Kidney epithelial cell (primary cell): Measurements from ENCODE around the gene TTLL1. TPM values are rescaled to one million over a fixed set of nuclear protein-coding genes. Genes with fewer than 3 reads are reported as not detected.
A peak's percentile ranks its signal among the peaks of the same experiment; 100 is the strongest.

ENCODE experiments used
- DNase-seq: peaks from one replicate; pipeline ENCODE4 v3.0.0-alpha.2; 2010; ENCODE audit warnings: low read depth
- H3K27me3 ChIP-seq: 2 replicates; pipeline ENCODE4 v1.6.0; 2011; ENCODE audit warnings: low read length; ENCODE audit not compliant: control insufficient read depth, insufficient read depth
- H3K36me3 ChIP-seq: 2 replicates; pipeline ENCODE4 v1.5.1; 2011; ENCODE audit warnings: low read length; ENCODE audit not compliant: control insufficient read depth, insufficient read depth
- H3K4me3 ChIP-seq: 2 replicates; pipeline ENCODE4 v1.5.1; 2011; ENCODE audit warnings: low read depth, mild to moderate bottlenecking, control low read depth, low read length
- total RNA-seq: library from RNA; depleted of rRNA; stranded (reverse); fragments of >200 nt; gene quantifications from 2 replicates; pipeline ENCODE4 v1.2.3, GENCODE V29; 2015
- TF ChIP-seq, protein P1 (sequence below): IDR thresholded peaks from 2 replicates; pipeline ENCODE4 v1.5.1; 2011; ENCODE audit warnings: mild to moderate bottlenecking, moderate library complexity, low read length, control low read depth, inconsistent platforms; ENCODE audit not compliant: insufficient read depth, poor library complexity, severe bottlenecking

Gene TTLL1
- total RNA-seq, 1 donor from 2014 or later, result 14.8 TPM

DNA sequence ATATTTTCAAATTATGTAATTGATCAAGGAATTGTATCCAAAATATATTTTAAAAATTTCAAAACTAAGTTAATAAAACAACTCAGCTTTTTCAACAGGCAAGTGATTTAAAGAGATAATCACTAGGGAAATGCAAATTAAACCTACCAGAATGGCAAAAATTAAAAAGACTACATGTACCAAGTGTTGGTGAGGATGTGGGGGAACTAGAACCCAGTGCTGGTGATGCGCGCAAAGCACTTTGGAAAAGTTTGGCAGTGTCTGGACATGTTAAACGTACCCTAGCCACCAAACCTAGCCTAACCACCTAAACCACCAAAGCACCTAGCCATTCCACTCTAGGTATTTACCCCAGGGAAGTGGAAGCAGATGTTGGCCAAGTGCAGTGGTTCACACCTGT lies 97.1 kb downstream of the TTLL1 start:
- TF ChIP-seq, protein P1, sequence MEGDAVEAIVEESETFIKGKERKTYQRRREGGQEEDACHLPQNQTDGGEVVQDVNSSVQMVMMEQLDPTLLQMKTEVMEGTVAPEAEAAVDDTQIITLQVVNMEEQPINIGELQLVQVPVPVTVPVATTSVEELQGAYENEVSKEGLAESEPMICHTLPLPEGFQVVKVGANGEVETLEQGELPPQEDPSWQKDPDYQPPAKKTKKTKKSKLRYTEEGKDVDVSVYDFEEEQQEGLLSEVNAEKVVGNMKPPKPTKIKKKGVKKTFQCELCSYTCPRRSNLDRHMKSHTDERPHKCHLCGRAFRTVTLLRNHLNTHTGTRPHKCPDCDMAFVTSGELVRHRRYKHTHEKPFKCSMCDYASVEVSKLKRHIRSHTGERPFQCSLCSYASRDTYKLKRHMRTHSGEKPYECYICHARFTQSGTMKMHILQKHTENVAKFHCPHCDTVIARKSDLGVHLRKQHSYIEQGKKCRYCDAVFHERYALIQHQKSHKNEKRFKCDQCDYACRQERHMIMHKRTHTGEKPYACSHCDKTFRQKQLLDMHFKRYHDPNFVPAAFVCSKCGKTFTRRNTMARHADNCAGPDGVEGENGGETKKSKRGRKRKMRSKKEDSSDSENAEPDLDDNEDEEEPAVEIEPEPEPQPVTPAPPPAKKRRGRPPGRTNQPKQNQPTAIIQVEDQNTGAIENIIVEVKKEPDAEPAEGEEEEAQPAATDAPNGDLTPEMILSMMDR, result no peak
- H3K36me3 ChIP-seq, result no peaks in the 10 kb centered on the region
- no peaks in the 10 kb centered on the region for H3K27me3 ChIP-seq
- H3K4me3 ChIP-seq, result no peak overlapping the region
- no peak for DNase-seq

DNA sequence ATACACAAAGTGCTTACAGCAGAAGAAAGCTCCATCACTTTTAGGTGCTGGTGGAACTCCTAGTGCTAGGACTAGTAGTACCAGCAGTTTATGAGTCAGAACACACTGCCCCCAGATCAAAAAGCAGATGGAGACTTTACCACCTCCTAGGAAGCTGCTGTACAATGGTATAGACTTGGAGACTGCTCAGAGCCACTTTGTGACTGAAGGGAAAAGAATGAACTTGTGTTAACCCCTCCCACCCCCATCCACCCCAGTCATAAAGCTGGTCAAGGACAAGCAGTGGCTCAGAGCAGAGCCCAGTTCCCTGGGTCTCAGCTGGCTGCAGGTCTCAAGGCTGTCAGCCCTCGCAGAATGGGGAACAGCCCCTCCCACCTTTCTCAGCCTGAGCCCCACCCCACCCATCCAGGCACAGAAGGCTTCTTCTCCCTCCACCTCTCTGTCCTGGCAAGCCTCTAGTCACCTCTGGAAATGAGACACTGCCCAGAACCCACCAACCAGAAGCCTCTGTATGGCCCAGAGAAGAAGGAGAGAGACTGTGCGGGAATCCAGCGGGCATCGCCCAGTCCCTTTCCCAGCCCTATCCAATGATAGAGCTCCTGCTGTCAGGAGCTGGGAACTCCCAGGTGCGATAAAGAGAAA lies 98.1 kb downstream of the TTLL1 start:
- peak; percentile 77 for DNase-seq
- TF ChIP-seq, protein P1, result no peak
- no peaks in the 10 kb centered on the region for H3K27me3 ChIP-seq
- no peaks in the 10 kb centered on the region for H3K36me3 ChIP-seq
- no peak overlapping the region for H3K4me3 ChIP-seq

- Histone ChIP-seq H3K4me3 (no peak overlapping the region), H3K27me3 (no peaks in the 10 kb centered on the region), H3K36me3 (no peaks in the 10 kb centered on the region)
- TF ChIP-seq, protein P1, result peak; percentile 60
- peak; percentile 86 for DNase-seq
Observed at GRCh38 chr22:42990131-42990838, 98.9 kb downstream of the TTLL1 start.

Other genes with a start within 250 kb of the TTLL1 start
- 58.7 and 62.0 TPM in 2 replicates for gene ARFGAP3, start 232.1 kb downstream of the TTLL1 start, total RNA-seq
- gene PACSIN2, start 74.2 kb downstream of the TTLL1 start, total RNA-seq, result 62.9 and 72.2 TPM in 2 replicates
- 28.5 and 31.3 TPM in 2 replicates for gene BIK, start 21.4 kb upstream of the TTLL1 start, total RNA-seq
- 32.8 and 32.9 TPM in 2 replicates for gene MCAT, start 54.0 kb upstream of the TTLL1 start, total RNA-seq
- gene TSPO, start 62.2 kb upstream of the TTLL1 start, total RNA-seq, result 394 and 515 TPM in 2 replicates
- gene TTLL12, start 97.7 kb upstream of the TTLL1 start, total RNA-seq, result 46.2 and 55.1 TPM in 2 replicates